AG10803 (cell line): ENCODE results near the gene PSMD8.
"Not testable (repeated sequence)": the region's sequence is repeated elsewhere in the genome, so short reads cannot be mapped to it uniquely, and the experiment has no call there.

Experiments used
- DNase-seq: peaks from one replicate; pipeline ENCODE4 v3.0.0; 2010; ENCODE audit warnings: low read depth
- H3K4me3 ChIP-seq: 2 replicates; pipeline ENCODE4 v1.5.1; 2011; ENCODE audit warnings: mild to moderate bottlenecking, low read length, control low read depth
- TF ChIP-seq, protein P1 (sequence below): conservative IDR thresholded peaks from 2 replicates; pipeline ENCODE4 v1.5.1; 2011; ENCODE audit warnings: mild to moderate bottlenecking, low read length, control low read depth, inconsistent platforms

PSMD8 gene

DNA sequence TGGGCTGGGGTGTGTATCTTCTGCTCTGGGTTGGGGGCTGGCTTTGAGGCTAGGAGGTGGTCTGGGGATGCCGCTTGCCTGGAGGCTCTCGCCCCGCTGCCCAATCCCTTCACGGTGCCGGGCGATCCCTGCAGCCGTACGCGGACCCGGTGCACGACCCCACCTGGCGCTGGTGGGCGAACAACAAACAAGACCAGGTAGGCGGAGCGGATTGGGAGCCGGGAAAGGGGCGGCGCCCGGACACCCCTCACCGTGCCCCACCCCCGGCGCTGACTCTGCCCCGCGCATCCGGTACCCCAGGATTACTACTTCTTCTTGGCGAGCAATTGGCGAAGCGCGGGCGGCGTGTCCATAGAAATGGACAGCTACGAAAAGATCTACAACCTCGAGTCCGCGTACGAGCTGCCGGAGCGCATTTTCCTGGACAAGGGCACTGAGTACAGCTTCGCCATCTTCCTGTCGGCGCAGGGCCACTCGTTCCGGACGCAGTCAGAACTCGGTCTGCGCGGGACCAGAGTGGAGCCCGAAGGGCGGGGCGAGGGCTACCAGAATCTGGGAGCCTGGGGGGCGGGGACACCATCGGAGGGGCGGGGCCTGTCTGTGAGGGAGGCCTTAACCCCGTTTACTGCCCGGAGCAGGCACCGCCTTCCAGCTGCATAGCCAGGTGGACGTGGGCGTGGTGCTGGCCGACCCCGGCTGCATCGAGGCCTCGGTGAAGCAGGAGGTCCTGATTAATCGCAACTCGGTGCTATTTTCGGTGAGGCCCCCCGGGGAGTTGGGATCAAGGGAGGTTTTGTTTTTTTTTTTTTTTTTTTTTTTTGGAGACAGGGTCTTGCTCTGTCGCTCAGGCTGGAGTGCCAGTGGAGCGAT lies 12.1 kb upstream of the PSMD8 start:
- TF ChIP-seq, protein P1, sequence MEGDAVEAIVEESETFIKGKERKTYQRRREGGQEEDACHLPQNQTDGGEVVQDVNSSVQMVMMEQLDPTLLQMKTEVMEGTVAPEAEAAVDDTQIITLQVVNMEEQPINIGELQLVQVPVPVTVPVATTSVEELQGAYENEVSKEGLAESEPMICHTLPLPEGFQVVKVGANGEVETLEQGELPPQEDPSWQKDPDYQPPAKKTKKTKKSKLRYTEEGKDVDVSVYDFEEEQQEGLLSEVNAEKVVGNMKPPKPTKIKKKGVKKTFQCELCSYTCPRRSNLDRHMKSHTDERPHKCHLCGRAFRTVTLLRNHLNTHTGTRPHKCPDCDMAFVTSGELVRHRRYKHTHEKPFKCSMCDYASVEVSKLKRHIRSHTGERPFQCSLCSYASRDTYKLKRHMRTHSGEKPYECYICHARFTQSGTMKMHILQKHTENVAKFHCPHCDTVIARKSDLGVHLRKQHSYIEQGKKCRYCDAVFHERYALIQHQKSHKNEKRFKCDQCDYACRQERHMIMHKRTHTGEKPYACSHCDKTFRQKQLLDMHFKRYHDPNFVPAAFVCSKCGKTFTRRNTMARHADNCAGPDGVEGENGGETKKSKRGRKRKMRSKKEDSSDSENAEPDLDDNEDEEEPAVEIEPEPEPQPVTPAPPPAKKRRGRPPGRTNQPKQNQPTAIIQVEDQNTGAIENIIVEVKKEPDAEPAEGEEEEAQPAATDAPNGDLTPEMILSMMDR = no peak
- H3K4me3 ChIP-seq = peak overlapping the region; percentile 66
- DNase-seq = peak; percentile 58

DNA sequence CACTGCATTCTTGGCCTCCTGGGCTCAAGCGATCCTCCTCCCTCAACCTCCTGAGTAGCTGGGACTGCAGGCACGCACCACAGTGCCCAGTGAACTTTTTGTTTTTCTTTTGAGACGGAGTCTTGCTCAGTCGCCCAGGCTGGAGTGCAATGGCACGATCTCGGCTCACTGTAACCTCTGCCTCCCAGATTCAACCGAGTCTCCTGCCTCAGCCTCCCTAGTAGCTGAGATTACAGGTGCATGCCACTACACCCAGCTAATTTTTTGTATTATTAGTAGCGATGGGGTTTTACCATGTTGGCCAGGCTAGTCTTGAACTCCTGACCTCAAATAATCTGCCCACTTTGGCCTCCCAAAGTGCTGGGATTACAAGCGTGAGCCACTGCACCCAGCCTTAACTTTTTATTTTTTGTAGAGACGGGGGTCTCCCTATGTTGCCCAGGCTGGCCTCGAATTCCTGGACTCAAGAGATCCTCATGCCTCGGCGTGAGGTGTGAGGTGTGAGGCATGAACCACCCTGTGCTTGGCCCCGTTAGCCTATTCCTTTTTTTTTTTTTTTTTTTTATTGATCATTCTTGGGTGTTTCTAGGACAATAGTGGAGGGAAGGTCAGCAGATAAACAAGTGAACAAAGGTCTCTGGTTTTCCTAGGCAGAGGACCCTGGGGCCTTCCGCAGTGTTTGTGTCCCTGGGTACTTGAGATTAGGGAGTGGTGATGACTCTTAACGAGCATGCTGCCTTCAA lies 11.3 kb upstream of the PSMD8 start:
- peak overlapping the region; percentile 66 for H3K4me3 ChIP-seq
- not testable (repeated sequence) for DNase-seq

DNA sequence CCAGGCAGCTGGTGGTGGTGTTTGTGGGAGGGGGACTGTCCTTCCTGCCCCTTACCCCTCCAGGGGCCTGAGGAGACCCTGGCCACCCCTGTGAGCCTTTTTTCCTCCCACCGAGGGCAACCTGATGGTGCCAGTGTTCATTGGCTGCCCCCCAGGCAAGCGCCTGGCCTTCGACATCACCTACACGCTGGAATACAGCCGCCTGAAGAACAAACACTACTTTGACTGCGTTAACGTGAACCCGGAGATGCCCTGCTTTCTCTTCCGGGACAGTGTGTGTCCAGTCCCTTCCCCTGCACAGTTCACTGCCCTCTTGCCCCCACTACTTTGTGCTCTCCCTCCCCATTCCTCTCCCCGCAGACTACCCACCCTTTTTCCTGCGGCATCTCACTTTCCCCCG lies 7.3 kb upstream of the PSMD8 start:
- H3K4me3 ChIP-seq = no peak overlapping the region
- no peak for DNase-seq
- TF ChIP-seq, protein P1 = no peak

DNA sequence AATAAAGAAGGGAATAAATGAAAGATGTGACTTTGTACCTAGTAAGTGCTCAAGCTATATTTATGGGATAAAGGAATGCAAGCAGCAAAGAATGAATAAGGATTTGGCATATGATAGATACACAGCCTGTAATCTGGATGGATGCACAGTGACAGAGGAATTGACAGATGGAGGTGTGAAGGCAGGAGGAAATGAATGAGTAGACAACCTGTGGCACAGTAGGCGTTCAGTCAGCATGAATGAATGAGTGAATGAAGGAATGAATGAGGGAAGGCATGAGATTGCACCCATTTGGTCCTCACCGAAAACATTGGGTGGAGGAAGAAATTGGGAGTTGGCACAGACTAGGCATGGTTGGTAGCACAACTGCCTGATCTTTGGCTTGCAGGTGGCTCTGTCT lies 4.8 kb upstream of the PSMD8 start:
- H3K4me3 ChIP-seq = no peak overlapping the region
- no peak for DNase-seq
- TF ChIP-seq, protein P1 = no peak

GRCh38 chr19:38370299-38370698 lies 4.1 kb upstream of the PSMD8 start:
- no peak for DNase-seq
- H3K4me3 ChIP-seq = no peak overlapping the region
- TF ChIP-seq, protein P1 = no peak

- TF ChIP-seq, protein P1 = no peak
- no peak overlapping the region for H3K4me3 ChIP-seq
- no peak for DNase-seq
Observed at GRCh38 chr19:38371081-38371480, 3.3 kb upstream of the PSMD8 start.

- DNase-seq = no peak
- TF ChIP-seq, protein P1 = no peak
- H3K4me3 ChIP-seq = peak overlapping the region; percentile 62
Observed at GRCh38 chr19:38373907-38374331, 452 bp upstream of the PSMD8 start.
